GM23248 (cell line): Measurements from ENCODE around the gene CFAP90.

ENCODE experiments used
- EZH2 ChIP-seq: fragments of 200-600 bp; sonication (generic); IDR thresholded peaks from 2 replicates; pipeline ENCODE4 v1.6.1; 2018; ENCODE audit warnings: antibody characterized with exemption, mild to moderate bottlenecking; ENCODE audit not compliant: insufficient read depth, poor library complexity, severe bottlenecking
- EZH2phosphoT487 ChIP-seq: fragments of 200-600 bp; sonication (generic); IDR thresholded peaks from 2 replicates; pipeline ENCODE4 v1.6.1; 2018; ENCODE audit warnings: antibody characterized with exemption, moderate library complexity, mild to moderate bottlenecking, low read depth; ENCODE audit not compliant: insufficient read depth

GRCh38 chr5:7801891-7802614 is 48.9 kb downstream of the CFAP90 start:
- no peak for TF ChIP-seq EZH2phosphoT487
- TF ChIP-seq EZH2, result no peak
